Fibroblast of mammary gland (primary cell): ENCODE measurements around the gene LTF.

ENCODE experiments used
- DNase-seq: peaks from one replicate; pipeline ENCODE4 v3.0.0-alpha.2; 2010; ENCODE audit warnings: low read depth
- H3K4me3 ChIP-seq: 2 replicates; pipeline ENCODE4 v1.5.1; 2011; ENCODE audit warnings: low read depth, mild to moderate bottlenecking, low read length, moderate library complexity; ENCODE audit not compliant: control insufficient read depth
- TF ChIP-seq, protein P1 (sequence below): conservative IDR thresholded peaks from 2 replicates; pipeline ENCODE4 v1.5.1; 2011; ENCODE audit warnings: low read depth, low read length, inconsistent platforms; ENCODE audit not compliant: control insufficient read depth, insufficient read depth

The LTF gene

DNA sequence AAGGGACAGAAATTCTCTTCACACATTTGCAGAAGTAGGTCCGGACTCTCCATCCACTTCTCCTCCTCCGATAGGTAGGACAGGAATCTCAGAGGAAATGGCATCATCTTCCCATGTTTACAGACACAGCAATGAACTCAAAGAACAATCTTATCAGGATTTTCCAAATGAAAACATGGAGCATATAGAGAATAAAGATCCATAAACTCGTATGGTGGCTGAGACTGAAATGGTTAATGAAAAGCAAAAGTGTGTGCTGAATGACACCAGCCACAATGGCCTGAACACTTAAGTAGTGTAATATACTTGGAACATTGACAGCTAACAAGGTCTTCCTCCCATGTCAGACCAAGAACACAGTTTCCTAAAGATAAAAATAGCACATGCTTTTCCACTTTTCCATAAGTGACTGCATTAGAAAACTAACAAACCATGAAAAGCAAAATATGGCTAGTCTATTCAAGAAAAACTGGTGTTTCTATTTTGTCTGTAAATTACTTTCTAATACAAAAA is 51.9 kb downstream of the LTF start:
- no peak for DNase-seq
- no peak overlapping the region for H3K4me3 ChIP-seq
- TF ChIP-seq, protein P1, sequence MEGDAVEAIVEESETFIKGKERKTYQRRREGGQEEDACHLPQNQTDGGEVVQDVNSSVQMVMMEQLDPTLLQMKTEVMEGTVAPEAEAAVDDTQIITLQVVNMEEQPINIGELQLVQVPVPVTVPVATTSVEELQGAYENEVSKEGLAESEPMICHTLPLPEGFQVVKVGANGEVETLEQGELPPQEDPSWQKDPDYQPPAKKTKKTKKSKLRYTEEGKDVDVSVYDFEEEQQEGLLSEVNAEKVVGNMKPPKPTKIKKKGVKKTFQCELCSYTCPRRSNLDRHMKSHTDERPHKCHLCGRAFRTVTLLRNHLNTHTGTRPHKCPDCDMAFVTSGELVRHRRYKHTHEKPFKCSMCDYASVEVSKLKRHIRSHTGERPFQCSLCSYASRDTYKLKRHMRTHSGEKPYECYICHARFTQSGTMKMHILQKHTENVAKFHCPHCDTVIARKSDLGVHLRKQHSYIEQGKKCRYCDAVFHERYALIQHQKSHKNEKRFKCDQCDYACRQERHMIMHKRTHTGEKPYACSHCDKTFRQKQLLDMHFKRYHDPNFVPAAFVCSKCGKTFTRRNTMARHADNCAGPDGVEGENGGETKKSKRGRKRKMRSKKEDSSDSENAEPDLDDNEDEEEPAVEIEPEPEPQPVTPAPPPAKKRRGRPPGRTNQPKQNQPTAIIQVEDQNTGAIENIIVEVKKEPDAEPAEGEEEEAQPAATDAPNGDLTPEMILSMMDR: no peak

DNA sequence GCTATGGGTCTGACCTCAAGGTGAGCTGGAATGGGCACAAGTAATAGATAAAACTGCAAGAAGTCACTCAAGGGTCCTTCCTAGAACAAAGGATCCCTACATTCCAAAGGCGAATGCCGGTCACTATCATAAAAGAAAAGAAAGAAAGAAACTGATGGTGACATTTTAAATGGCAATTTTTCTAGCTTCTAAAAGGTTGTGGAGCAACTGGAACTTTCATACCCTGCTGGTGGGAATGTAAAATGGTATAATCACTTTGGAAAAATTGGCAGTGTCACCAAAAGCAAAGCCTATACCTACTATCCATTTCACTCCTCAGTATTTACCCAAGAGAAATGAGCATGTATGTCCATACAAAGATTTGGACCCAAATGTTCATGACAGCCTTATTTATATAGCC is 53.4 kb downstream of the LTF start:
- DNase-seq: no peak
- TF ChIP-seq, protein P1: no peak
- no peak overlapping the region for H3K4me3 ChIP-seq

DNA sequence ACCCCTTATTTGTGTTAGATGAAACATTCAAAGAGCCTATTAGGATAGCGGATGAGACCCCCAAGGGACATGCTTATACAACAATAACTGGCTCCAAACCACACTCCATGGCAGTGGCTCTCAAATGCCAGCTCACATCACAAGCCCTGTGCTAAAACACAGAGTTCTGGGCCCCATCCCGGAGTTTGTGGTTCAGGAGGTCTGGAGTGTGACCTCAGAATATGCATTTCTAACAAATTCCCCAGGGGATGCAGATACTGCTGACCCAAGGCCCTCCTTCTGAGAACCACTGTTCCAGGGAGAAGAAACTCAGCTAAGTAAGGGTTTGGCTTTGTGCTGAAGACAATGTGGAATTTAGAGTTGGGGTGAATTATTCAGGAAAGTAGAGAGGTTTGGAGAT is 54.0 kb downstream of the LTF start:
- TF ChIP-seq, protein P1: no peak
- DNase-seq: no peak
- no peak overlapping the region for H3K4me3 ChIP-seq

DNA sequence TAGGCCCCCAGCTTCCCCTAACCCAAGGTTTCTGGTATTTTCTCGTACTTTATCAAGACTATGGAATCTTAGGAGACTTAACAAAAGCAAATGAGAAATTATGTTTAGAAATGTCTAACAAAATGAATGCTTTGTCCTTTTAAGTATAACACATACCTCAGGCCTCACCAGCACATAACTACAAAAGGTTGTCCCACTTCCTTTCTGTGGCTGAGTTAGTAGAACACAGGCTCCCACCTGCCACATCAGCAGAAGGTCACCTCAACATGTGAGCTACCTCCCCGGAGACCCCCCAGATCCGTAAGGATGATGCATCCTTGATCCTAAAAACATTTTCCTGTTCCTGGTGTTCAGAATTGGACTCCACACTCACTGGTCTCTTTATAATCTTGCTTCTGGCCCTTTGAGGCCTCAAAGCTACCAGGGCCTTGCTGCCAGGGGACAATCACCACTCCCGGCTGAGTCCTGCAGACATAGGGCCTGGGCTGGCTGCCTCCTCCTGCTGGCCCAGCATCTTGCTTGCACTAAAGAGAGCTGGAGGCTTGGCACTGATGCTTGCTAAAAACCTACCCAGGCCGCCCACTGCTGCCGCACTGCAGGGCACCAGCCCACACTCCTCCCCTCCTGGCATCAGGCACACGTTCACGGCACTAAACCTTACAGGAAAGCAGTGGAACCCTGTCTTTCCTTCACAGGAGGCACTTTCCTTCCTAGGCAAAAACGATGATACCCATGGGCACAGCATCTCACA is 54.8 kb downstream of the LTF start:
- DNase-seq: no peak
- TF ChIP-seq, protein P1: no peak
- H3K4me3 ChIP-seq: no peak overlapping the region

DNA sequence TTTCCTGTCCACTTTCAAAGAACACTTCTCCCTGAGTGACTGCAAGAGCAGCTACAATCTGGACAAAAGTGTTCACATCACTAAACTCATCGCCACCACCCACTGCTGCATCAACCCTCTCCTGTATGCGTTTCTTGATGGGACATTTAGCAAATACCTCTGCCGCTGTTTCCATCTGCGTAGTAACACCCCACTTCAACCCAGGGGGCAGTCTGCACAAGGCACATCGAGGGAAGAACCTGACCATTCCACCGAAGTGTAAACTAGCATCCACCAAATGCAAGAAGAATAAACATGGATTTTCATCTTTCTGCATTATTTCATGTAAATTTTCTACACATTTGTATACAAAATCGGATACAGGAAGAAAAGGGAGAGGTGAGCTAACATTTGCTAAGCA is 55.9 kb downstream of the LTF start:
- DNase-seq: no peak
- TF ChIP-seq, protein P1: no peak
- no peak overlapping the region for H3K4me3 ChIP-seq

DNA sequence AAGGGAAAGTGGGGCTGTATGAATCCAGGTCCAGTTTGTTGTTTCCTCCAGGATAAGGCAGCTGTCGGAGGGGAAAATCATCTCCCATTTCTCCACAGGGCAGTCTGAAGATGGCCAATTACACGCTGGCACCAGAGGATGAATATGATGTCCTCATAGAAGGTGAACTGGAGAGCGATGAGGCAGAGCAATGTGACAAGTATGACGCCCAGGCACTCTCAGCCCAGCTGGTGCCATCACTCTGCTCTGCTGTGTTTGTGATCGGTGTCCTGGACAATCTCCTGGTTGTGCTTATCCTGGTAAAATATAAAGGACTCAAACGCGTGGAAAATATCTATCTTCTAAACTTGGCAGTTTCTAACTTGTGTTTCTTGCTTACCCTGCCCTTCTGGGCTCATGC is 56.7 kb downstream of the LTF start:
- DNase-seq: no peak
- TF ChIP-seq, protein P1: no peak

More for the DNA sequence above, 56.7 kb downstream of the LTF start:
- H3K4me3 ChIP-seq: no peak overlapping the region
